AG08396 (cell line): ENCODE results near the gene S100A16.
"Not testable (repeated sequence)": the region's sequence is repeated elsewhere in the genome, so short reads cannot be mapped to it uniquely, and the experiment has no call there.

Experiments
- DNase-seq: peaks from one replicate; pipeline ENCODE4 v3.0.0; 2012; ENCODE audit warnings: low spot score, mixed read lengths

S100A16 gene, protein sequence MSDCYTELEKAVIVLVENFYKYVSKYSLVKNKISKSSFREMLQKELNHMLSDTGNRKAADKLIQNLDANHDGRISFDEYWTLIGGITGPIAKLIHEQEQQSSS

GRCh38 chr1:153612755-153613331 lies at the start of gene S100A16:
TSS of gene S100A16 (minus strand) at chr1:153613137. CDS start at chr1:153608151, 4,986 bp downstream.
- peak; percentile 87 for DNase-seq

DNA sequence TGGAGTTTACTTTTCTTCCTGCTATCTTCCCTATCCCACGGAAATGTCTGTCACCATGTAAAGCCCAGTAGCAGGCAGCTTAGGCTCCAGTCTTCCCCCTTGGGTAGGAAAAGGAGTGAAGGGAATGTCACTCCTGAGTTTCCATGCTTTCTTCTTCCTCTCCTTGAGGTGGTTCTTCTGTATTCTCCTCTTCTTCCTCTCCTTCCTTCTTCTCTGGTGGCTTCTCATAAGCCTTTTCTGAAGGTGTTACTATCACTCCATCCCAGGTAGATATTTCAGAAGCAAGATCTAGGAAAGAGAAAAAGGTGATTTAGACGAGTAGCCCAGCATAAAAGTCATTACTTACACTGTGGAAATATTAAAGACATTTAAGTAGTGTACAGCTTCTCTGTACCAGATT lies 49.3 kb upstream of the S100A16 start:
- no peak for DNase-seq

GRCh38 chr1:153661111-153661708 lies 48.3 kb upstream of the S100A16 start:
- DNase-seq, result no peak

DNA sequence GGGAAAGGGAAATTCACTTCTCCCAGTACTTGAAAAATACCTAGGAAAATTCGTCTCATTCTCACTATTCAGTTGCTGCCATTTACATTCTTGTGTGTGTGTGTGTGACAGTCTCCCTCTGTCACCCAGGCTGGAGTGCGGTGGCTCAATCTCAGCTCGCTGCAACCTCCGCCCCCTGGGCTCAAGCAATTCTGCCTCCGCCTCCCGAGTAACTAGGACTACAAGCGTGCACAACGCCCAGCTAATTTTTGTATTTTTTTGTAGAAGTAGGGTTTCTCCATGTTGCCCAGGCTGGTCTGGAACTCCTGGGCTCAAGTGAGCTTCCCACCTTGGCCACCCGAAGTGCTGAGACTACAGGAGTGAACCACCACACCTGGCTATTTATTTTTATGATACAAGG lies 46.7 kb upstream of the S100A16 start:
- DNase-seq, result no peak

DNA sequence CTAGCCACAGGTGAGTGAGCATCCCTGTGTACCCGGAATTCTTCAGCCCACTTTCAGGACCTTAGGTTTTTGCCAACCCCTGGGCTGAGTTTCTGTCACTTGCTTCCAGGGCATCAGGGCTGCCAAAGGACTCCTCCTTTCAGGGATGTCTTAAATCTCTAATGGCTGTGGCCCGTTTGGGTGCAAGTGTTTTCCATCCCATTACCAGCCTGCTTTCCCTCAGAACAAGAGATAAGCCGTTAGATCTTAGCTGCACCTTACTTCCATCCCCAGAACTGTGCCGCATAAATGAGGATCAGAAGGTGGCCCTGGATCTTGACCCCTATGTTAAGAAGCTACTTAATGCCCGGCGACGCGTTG lies 46.2 kb upstream of the S100A16 start:
- no peak for DNase-seq

GRCh38 chr1:153658400-153659174 lies 45.6 kb upstream of the S100A16 start, which contains the start of gene SNAPIN:
TSS of gene SNAPIN (plus strand) at chr1:153658703. CDS start at chr1:153658744, 41 bp downstream.
- DNase-seq, result peak; percentile 89

DNA sequence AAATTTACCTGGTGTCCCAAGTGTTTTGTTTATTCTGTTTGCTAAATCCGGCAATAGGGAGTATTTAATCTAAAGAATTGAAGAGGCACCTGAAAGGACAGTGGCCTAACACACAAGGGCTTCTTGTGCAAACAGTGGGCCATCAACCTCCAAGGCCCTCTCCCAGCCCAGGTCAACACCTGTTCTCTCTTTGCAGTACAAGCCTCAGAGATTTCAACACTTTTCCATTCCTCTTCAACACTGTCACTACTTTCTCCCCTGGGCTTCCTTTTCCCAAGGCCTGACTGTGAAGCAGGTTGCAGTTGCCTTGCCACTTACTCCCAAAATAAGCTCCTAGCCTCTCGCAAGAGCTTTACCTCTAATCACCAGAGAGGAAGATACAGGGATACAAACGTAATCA lies 42.4 kb upstream of the S100A16 start:
- no peak for DNase-seq

- peak; percentile 62 for DNase-seq
These were observed 40.0 kb upstream of the S100A16 start for GRCh38 chr1:153652805-153653500.

GRCh38 chr1:153651771-153652170 lies 38.8 kb upstream of the S100A16 start:
- no peak for DNase-seq

- DNase-seq, result no peak
These were observed 36.9 kb upstream of the S100A16 start for GRCh38 chr1:153649863-153650235.

- DNase-seq, result no peak
These were observed 36.4 kb upstream of the S100A16 start for GRCh38 chr1:153649137-153649862.

DNA sequence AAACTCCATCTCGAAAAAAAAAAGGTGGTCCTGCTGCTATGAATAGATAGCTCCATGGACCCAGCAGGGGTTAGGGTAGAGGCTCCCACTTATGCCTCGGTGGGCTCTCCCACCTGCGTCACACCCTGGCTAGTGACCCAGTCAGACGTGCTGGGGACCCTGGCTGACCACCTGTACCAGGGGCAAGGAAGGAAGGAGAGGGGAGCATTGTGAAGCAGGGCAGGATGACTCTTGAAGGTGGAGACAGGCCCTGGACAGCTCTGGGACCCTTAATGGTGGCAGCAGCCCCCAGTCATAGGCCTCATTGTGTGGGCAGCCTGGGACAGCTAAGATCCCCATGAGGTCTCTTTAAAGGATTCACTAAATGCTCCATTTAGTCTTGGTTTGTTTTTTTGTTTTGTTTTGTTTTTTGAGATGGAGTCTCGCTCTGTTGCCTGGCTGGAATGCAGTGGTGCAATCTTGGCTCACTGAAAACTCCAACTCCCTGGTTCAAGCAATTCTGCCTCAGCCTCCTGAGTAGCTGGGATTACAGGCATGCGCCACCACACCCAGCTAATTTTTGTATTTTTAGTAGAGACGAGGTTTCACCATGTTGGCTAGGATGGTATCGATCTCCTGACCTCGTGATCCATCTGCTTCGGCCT lies 35.2 kb upstream of the S100A16 start:
- no peak for DNase-seq

GRCh38 chr1:153647346-153647714 lies 34.4 kb upstream of the S100A16 start:
- DNase-seq, result no peak

DNA sequence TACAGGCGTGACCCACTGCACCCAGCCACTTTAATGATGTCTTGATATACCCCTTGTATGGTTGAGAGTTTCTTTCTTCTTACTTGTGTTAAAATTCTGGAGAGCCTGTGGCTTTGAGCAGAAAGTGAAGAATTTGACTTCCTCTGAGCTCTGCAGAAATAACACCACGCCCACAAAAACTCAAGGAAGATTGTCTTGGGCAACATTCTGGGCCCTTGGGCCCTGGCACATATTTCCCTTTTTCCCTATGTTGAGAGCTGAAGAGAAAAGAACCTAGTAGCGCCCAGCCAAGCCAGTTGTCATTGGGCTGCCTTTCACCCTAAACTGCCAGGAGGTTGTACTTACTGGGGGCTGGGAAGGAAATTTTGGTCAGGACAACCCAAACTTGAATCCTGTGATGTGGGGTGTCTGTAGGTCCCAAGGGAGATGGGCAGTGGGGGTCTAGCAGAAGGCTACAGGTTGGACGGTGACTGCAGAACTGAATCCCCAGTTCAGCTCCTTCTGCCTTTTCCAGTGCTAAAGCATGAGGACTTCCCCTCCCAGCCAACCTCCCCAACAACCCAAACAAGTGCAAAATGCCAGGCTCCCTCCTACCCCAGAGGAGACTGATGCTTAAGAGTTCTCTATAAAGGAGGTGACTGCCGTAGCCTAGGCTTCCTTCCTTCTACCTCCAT lies 33.9 kb upstream of the S100A16 start:
- DNase-seq, result no peak

DNA sequence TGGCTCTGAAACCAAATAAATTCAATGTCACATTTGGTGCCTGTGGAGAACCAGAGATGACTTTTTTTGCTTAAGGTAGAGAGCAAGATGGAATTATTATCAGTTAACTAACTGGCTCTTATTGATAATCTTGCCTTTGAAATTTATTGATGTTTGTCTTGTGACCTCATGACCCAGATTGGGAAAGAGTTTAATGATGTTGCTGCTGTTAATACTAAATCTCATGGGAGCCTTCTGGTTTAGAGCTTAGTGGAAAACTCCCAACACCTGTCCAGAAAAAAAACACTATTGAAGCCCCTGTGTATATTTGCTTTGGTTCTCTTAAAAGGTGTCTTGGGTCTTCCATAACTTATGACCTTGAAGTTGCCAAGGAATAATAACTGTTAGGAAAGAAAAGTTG lies 30.9 kb upstream of the S100A16 start:
- no peak for DNase-seq

DNA sequence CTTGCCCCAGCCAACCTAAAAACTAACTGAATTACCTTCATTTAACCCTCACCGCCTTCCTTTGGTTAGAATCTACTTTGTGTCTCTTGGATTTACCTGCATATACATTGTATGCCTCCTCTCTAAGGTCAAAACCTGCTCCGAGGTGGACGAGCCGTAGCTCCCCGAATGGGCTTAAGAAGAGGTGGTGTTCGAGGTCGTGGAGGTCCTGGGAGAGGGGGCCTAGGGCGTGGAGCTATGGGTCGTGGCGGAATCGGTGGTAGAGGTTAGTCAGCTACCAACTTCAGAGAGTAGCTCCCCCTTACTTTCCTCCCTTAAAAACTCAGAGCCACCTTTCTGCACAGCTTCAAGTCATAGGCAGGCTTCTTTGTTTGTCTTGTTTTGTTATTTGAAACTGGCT lies 30.2 kb upstream of the S100A16 start:
- no peak for DNase-seq

DNA sequence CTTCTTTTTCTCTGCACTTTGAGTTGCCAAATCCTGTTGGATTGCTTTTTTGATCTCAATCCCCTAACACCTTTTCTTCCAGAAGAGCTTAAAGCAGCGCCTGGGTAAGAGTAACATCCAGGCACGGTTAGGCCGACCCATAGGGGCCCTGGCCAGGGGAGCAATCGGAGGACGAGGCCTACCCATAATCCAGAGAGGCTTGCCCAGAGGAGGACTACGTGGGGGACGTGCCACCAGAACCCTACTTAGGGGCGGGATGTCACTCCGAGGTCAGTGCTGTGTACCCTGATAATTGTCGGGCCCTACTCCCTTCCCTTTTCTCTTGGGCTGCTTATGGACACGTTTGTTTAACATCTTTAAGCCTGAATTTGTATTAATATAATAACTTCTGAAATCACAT lies 29.2 kb upstream of the S100A16 start:
- DNase-seq, result no peak

- DNase-seq, result no peak
These were observed 27.9 kb upstream of the S100A16 start for GRCh38 chr1:153640861-153641260.

GRCh38 chr1:153640213-153640612 lies 27.3 kb upstream of the S100A16 start:
- not testable (repeated sequence) for DNase-seq

DNA sequence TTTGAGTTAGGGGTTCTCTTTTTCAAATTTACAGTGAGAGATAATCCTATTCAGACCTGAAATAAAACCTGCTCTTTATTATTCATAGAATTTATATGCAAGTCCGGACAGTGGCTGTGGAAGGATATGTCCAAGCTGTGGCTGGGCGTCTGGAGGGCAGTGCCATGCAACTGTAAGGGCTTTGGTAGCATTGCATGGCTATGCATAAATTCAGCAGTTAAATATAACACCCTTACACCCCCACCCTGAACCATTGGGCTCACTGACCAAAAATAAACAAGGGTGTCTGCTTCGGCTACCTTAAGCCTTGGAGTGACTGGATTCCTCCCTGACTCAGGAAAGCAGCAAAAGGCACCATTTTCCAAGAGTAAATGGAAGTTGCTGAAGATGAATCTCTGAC lies 26.3 kb upstream of the S100A16 start:
- no peak for DNase-seq

DNA sequence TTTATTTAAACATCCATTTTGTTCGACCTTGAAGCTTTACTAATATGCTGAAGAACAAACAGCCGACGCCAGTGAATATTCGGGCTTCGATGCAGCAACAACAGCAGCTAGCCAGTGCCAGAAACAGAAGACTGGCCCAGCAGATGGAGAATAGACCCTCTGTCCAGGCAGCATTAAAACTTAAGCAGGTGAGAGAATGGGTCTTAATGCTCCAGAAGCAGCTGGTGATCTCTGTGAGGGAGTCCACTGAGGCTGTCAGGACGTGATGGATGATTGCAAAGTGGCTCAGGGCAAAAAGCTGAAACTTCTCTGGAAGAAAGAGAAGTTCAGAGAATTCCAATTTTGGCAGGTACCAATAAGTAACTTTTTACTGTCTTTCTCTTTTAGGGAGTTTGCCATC lies 25.3 kb upstream of the S100A16 start:
- no peak for DNase-seq
